ENCODE results near the gene MLNR.

DNA sequence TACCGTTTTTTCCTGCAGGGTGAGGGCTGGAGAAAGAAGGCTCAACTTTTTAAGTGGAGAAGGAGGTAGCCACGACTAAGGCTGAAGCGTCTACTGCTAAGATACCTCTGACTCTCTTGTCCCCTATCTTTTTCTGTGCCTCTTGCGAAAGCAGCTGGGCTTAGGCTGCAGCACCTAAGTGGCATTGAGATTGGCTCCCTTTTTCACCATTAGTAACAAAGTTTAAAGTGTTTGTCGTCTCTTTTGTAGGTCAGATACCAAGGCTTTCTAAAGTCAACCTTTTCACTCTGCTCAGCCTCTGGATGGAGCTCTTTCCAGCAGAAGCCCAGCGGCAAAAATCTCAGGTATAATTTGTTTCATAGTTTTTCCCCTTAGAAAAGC is 28.5 kb downstream of the MLNR start:
- TF ChIP-seq, protein P1, sequence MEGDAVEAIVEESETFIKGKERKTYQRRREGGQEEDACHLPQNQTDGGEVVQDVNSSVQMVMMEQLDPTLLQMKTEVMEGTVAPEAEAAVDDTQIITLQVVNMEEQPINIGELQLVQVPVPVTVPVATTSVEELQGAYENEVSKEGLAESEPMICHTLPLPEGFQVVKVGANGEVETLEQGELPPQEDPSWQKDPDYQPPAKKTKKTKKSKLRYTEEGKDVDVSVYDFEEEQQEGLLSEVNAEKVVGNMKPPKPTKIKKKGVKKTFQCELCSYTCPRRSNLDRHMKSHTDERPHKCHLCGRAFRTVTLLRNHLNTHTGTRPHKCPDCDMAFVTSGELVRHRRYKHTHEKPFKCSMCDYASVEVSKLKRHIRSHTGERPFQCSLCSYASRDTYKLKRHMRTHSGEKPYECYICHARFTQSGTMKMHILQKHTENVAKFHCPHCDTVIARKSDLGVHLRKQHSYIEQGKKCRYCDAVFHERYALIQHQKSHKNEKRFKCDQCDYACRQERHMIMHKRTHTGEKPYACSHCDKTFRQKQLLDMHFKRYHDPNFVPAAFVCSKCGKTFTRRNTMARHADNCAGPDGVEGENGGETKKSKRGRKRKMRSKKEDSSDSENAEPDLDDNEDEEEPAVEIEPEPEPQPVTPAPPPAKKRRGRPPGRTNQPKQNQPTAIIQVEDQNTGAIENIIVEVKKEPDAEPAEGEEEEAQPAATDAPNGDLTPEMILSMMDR (IDR thresholded peaks at IDR 0.05): no peak
- TF ChIP-seq POLR2A (IDR thresholded peaks at IDR 0.05): no peak

Measured in heart left ventricle (tissue), 13 donors.